Tibial nerve (tissue), 4 donors: ENCODE results near the gene RFK. TPM values are rescaled to one million over a fixed set of nuclear protein-coding genes. Genes with fewer than 3 reads are reported as not detected.

ENCODE experiments used
- DNase-seq, 2 donors: peaks; one replicate each; pipeline ENCODE4 v3.0.0-alpha.2; 2019; ENCODE audit warnings: low spot score in 2 of 2
- H3K27ac ChIP-seq, 4 donors: fragments of 200-600 bp; sonication (generic) in 3 of 4; one replicate each; pipeline ENCODE4 v1.5.1; 2017 to 2019; ENCODE audit warnings: mild to moderate bottlenecking in 1 of 4
- H3K27me3 ChIP-seq, 2 donors: fragments of 200-600 bp; sonication (generic) in 1 of 2; one replicate each; pipeline versions ENCODE4 v1.5.1 to v1.6.0; 2017 to 2019
- H3K36me3 ChIP-seq, 3 donors: fragments of 200-600 bp; sonication (generic); one replicate each; pipeline ENCODE4 v1.5.1; 2018 to 2019
- H3K4me1 ChIP-seq, 4 donors: fragments of 200-600 bp; sonication (generic) in 3 of 4; one replicate each; pipeline ENCODE4 v1.5.1; 2017 to 2019
- H3K4me3 ChIP-seq, 4 donors: fragments of 200-600 bp; sonication (generic) in 3 of 4; one replicate each; pipeline ENCODE4 v1.5.1; 2017 to 2019; ENCODE audit warnings: mild to moderate bottlenecking in 1 of 4, moderate library complexity in 1 of 4
- H3K9me3 ChIP-seq, 4 donors: fragments of 200-600 bp; sonication (generic) in 3 of 4; one replicate each; pipeline ENCODE4 v1.5.1; 2017 to 2019
- EP300 ChIP-seq, 2 donors: sonication (generic); formaldehyde crosslinking; IDR thresholded peaks; one replicate each; pipeline ENCODE4 v1.6.1; 2017; ENCODE audit warnings: antibody characterized with exemption in 2 of 2, mild to moderate bottlenecking in 1 of 2
- POLR2A ChIP-seq, 2 donors: fragments of 450-650 bp; IDR thresholded peaks; one replicate each; pipeline ENCODE4 v1.6.1; 2017; ENCODE audit warnings: antibody characterized with exemption in 2 of 2, mild to moderate bottlenecking in 2 of 2, moderate library complexity in 2 of 2
- WGBS, 2 donors: methylation state at CpG; one replicate each; pipeline ENCODE4 v1.1.5; 2018; 5-methylcytosine and 5-hydroxymethylcytosine counted together
- total RNA-seq, 4 donors: library from RNA; depleted of rRNA; stranded (reverse); fragments of >200 nt; gene quantifications; one replicate each; pipeline ENCODE4 v1.1.0, GENCODE V29; 2016
- TF ChIP-seq, protein P1 (sequence below), 5 experiments: fragments of 200-600 bp in 3 of 5; fragments of 450-650 bp in 2 of 5; sonication (generic) in 3 of 5; IDR thresholded peaks; one replicate each; pipeline ENCODE4 v1.5.1; 2016 to 2019; ENCODE audit warnings: antibody characterized with exemption in 5 of 5, mild to moderate bottlenecking in 3 of 5, moderate library complexity in 2 of 5

RFK gene
- total RNA-seq, 4 donors from 2014 or later = 8.8 to 11.4 (median 9.9) TPM

DNA sequence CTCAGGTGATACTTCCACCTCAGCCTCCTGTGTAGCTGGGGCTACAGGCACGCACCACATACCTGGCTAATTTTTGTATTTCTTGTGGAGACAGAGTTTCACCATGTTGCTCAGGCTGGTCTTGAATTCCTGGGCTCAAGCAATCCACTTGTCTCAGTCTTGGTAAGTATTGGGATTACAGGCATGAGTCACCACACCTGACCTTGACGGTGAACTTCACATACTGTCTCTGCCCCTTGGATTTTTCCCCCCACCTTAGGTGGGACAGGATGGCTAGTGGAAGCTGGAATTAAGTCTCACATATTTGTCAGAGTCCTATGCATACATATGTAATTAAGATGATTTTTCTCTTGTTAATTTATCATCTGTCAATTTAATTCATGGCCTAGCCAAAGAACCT is 20.9 kb upstream of the RFK start:
- no peak for DNase-seq
- H3K27me3 ChIP-seq = no peaks in the 10 kb centered on the region
- H3K36me3 ChIP-seq = no peaks in the 10 kb centered on the region
- TF ChIP-seq, protein P1, sequence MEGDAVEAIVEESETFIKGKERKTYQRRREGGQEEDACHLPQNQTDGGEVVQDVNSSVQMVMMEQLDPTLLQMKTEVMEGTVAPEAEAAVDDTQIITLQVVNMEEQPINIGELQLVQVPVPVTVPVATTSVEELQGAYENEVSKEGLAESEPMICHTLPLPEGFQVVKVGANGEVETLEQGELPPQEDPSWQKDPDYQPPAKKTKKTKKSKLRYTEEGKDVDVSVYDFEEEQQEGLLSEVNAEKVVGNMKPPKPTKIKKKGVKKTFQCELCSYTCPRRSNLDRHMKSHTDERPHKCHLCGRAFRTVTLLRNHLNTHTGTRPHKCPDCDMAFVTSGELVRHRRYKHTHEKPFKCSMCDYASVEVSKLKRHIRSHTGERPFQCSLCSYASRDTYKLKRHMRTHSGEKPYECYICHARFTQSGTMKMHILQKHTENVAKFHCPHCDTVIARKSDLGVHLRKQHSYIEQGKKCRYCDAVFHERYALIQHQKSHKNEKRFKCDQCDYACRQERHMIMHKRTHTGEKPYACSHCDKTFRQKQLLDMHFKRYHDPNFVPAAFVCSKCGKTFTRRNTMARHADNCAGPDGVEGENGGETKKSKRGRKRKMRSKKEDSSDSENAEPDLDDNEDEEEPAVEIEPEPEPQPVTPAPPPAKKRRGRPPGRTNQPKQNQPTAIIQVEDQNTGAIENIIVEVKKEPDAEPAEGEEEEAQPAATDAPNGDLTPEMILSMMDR (IDR thresholded peaks at IDR 0.05) = no peak
- TF ChIP-seq EP300 (IDR thresholded peaks at IDR 0.05) = no peak
- H3K4me3 ChIP-seq = no peak overlapping the region
- 89 to 92% methylated on average over 2 of the region's 2 CpGs for WGBS, 2 donors
- H3K4me1 ChIP-seq = peaks cover 0 to 13% (median 2%) of the 10 kb centered on the region in 4 donors
- no peak overlapping the region for H3K27ac ChIP-seq
- peaks cover 0 to 14% (median 2%) of the 10 kb centered on the region in 4 donors for H3K9me3 ChIP-seq

DNA sequence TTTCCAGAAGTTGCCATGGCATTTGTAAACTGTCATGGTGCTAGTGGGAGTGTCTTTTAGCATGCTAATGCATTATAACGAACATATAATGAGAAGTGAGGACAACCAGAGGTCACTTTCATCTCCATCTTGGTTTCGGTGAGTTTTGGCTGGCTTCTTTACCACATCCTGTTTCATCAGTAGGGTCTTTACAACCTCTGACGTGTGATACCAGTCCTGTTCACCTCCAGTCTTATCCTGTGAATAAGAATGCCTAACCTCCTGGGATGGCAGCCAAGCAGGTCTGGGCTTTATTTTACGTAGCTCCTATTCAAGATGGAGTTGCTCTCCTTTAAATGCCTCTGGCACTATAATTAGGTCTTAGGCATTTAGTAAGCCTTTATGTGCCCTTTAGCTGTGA is 20.4 kb upstream of the RFK start:
- 75 to 78% methylated on average over 4 of the region's 4 CpGs for WGBS, 2 donors

DNA sequence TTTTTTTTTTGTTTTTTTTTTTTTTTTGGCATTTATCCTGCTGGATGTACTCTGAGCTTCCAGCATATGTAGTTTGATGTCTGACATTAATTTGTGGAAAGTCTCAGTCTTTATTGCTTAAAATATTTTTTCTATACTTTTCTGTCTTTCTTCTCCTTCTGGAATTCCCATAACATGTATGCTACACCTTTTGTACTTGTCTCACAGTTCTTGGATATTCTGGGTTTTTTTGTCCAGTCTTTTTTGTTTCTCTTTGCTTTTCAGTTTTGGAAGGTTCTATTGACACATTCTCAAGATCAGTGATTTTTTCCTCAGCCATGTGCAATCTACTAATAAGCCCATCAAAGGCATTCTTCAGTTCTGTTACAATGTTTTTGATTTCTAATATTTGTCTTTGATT is 19.4 kb upstream of the RFK start:
- no peaks in the 10 kb centered on the region for H3K36me3 ChIP-seq
- no peak overlapping the region for H3K4me3 ChIP-seq
- no peak for TF ChIP-seq POLR2A (IDR thresholded peaks at IDR 0.05)
- TF ChIP-seq EP300 (IDR thresholded peaks at IDR 0.05) = no peak
- TF ChIP-seq, protein P1 (IDR thresholded peaks at IDR 0.05) = no peak
- peaks cover 0 to 13% (median 2%) of the 10 kb centered on the region in 4 donors for H3K4me1 ChIP-seq
- no peak overlapping the region for H3K27ac ChIP-seq
- DNase-seq = no peak
- H3K9me3 ChIP-seq = peaks cover 0 to 14% (median 2%) of the 10 kb centered on the region in 4 donors
- H3K27me3 ChIP-seq = no peaks in the 10 kb centered on the region

More for the DNA sequence above, 20.4 kb upstream of the RFK start:
- no peaks in the 10 kb centered on the region for H3K27me3 ChIP-seq
- peaks cover 0 to 13% (median 2%) of the 10 kb centered on the region in 4 donors for H3K4me1 ChIP-seq
- no peak overlapping the region for H3K27ac ChIP-seq
- DNase-seq = no peak
- H3K9me3 ChIP-seq = peaks cover 0 to 14% (median 2%) of the 10 kb centered on the region in 4 donors
- no peaks in the 10 kb centered on the region for H3K36me3 ChIP-seq
- TF ChIP-seq, protein P1 (IDR thresholded peaks at IDR 0.05) = no peak
- TF ChIP-seq POLR2A (IDR thresholded peaks at IDR 0.05) = no peak
- no peak for TF ChIP-seq EP300 (IDR thresholded peaks at IDR 0.05)
- no peak overlapping the region for H3K4me3 ChIP-seq

DNA sequence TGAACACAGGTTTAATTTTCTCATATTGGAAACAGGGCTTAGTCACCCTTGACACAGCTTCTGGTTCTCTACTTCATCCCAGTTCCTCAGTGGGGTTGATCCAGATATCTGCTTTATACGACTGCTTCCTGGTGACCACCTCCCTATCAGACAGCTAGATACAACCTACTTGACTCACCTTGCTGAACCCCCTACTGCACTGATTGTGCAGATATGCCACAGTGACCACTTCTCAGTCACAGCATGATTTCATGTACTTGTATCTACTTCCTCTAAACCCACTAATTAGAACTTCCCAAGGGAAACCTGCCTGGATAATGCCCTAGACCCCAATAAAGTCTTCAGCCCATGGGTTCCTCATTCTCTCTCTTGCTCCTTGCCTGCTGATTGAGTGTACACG is 18.4 kb upstream of the RFK start:
- no peak for TF ChIP-seq EP300 (IDR thresholded peaks at IDR 0.05)
- TF ChIP-seq, protein P1 (IDR thresholded peaks at IDR 0.05) = no peak
- no peak for TF ChIP-seq POLR2A (IDR thresholded peaks at IDR 0.05)
- no peaks in the 10 kb centered on the region for H3K27me3 ChIP-seq
- WGBS, 2 donors = 56% methylated on average over 2 of the region's 2 CpGs
- H3K4me1 ChIP-seq = peaks cover 0 to 13% (median 2%) of the 10 kb centered on the region in 4 donors
- no peak for DNase-seq
- H3K36me3 ChIP-seq = no peaks in the 10 kb centered on the region
- no peak overlapping the region for H3K4me3 ChIP-seq
- peaks cover 0 to 14% (median 2%) of the 10 kb centered on the region in 4 donors for H3K9me3 ChIP-seq
- H3K27ac ChIP-seq = no peak overlapping the region

DNA sequence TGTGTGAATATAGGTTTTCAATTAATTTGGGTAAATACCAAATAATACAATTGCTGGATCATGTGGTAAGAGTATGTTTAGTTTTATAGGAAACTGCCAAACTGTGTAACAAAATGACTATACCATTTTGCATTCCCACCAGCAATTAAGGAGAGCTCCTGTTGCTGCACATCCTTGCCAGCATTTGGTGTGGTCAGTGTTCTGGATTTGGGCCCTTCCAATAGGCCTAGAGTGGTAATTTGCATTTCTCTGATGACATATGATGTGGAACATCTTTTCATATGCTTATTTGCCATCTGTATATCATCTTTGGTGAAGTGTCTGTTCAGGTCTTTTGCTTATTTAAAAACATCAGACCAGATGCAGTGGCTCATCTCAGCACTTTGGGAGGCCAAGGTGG is 11.6 kb upstream of the RFK start:
- H3K27ac ChIP-seq = no peak overlapping the region
- H3K4me1 ChIP-seq = peaks cover 0 to 7% (median 3%) of the 10 kb centered on the region in 4 donors
- no peaks in the 10 kb centered on the region for H3K36me3 ChIP-seq
- H3K9me3 ChIP-seq = no peaks in the 10 kb centered on the region
- no peak for DNase-seq
- no peak overlapping the region for H3K4me3 ChIP-seq
- TF ChIP-seq, protein P1 (IDR thresholded peaks at IDR 0.05) = no peak
- TF ChIP-seq EP300 (IDR thresholded peaks at IDR 0.05) (no peak), POLR2A (IDR thresholded peaks at IDR 0.05) (no peak)
- H3K27me3 ChIP-seq = no peaks in the 10 kb centered on the region
